ENCODE measurements around the gene TCP10L. TPM values are rescaled to one million over a fixed set of nuclear protein-coding genes. Genes with fewer than 3 reads are reported as not detected.
"Not testable (repeated sequence)": the region's sequence is repeated elsewhere in the genome, so short reads cannot be mapped to it uniquely, and the experiment has no call there.

Gene TCP10L
- total RNA-seq, 1 experiment from 2014 or later: 0.07 TPM

DNA sequence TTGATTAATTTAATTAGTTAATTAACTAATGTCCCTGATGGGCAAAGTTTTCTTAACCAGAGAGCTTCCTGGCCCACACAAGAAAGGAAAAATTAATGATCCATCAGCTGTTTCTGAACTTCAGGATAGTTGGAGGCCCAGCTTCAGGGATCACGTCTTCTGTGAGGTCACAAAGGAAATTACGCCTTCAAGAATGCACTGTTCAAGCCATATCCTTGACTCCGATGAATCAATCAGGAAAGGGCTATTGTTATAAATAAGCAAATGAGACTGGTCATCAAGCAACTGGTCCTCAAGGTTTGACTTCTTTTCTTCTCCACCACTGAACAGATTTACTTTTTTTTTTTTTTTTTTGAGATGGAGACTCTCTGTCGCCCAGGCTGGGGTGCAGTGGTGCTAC, 40.6 kb downstream of the TCP10L start:
- Histone ChIP-seq H3K36me3 (ENCODE audit: insufficient read depth, low read length) (no peaks in the 10 kb centered on the region), H3K4me3 (ENCODE audit: low read length) (no peak overlapping the region), H3K4me1 (ENCODE audit: low read length) (no peaks in the 10 kb centered on the region), H3K9me3 (ENCODE audit: low read length) (no peaks in the 10 kb centered on the region), H3K27ac (ENCODE audit: low read length) (no peak overlapping the region), H3K4me2 (ENCODE audit: low read depth, low read length, poor library complexity, severe bottlenecking) (no peak overlapping the region), H3K27me3 (ENCODE audit: low read length) (no peaks in the 10 kb centered on the region), H3K9ac (ENCODE audit: low read length) (no peak overlapping the region), H3K79me2 (ENCODE audit: low read length) (no peaks in the 10 kb centered on the region), H2AFZ (ENCODE audit: low read length) (no peak overlapping the region), H4K20me1 (ENCODE audit: insufficient read depth, low read depth, low read length) (no peaks in the 10 kb centered on the region), H3K9me2 (replicated peaks; ENCODE audit: insufficient read depth, low read length) (no peaks in the 10 kb centered on the region)
- no peak for DNase-seq

DNA sequence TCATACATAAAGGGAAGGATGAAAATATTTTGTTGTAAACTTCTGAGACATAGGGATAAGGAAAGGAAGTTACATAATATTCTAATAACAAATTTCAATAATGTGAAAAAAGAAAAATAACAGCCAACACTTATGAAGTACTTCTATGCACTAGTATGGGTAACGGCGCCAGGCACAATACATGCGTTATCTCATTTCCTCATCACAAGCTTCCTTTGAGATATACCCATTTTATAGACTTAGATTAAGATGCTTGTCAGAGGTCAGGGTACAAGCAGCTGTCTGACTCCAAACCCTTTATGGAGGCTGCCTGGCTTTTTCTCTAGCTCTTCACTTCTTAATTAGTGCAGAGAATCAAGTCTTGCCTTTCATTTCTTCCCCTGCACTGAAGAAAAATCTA, 41.3 kb downstream of the TCP10L start:
- Histone ChIP-seq H2AFZ (ENCODE audit: low read length) (no peak overlapping the region), H3K4me2 (ENCODE audit: low read depth, low read length, poor library complexity, severe bottlenecking) (no peak overlapping the region), H3K9me2 (replicated peaks; ENCODE audit: insufficient read depth, low read length) (no peaks in the 10 kb centered on the region), H3K79me2 (ENCODE audit: low read length) (no peaks in the 10 kb centered on the region), H3K4me3 (ENCODE audit: low read length) (no peak overlapping the region), H3K4me1 (ENCODE audit: low read length) (no peaks in the 10 kb centered on the region), H4K20me1 (ENCODE audit: insufficient read depth, low read depth, low read length) (no peaks in the 10 kb centered on the region), H3K27me3 (ENCODE audit: low read length) (no peaks in the 10 kb centered on the region), H3K9me3 (ENCODE audit: low read length) (no peaks in the 10 kb centered on the region), H3K27ac (ENCODE audit: low read length) (no peak overlapping the region), H3K9ac (ENCODE audit: low read length) (no peak overlapping the region), H3K36me3 (ENCODE audit: insufficient read depth, low read length) (no peaks in the 10 kb centered on the region)
- no peak for DNase-seq

- H3K9me2 ChIP-seq (replicated peaks; ENCODE audit: insufficient read depth, low read length); H3K9me3 ChIP-seq (ENCODE audit: low read length); H3K4me1 ChIP-seq (ENCODE audit: low read length); H4K20me1 ChIP-seq (ENCODE audit: insufficient read depth, low read depth, low read length); H3K27me3 ChIP-seq (ENCODE audit: low read length); DNase-seq; H3K79me2 ChIP-seq (ENCODE audit: low read length); H3K4me3 ChIP-seq (ENCODE audit: low read length); H3K4me2 ChIP-seq (ENCODE audit: low read depth, low read length, poor library complexity, severe bottlenecking); H3K27ac ChIP-seq (ENCODE audit: low read length); H3K36me3 ChIP-seq (ENCODE audit: insufficient read depth, low read length); H3K9ac ChIP-seq (ENCODE audit: low read length); H2AFZ ChIP-seq (ENCODE audit: low read length): not testable (repeated sequence)
Measured at GRCh38 chr21:32543056-32543455, 42.3 kb downstream of the TCP10L start.

DNA sequence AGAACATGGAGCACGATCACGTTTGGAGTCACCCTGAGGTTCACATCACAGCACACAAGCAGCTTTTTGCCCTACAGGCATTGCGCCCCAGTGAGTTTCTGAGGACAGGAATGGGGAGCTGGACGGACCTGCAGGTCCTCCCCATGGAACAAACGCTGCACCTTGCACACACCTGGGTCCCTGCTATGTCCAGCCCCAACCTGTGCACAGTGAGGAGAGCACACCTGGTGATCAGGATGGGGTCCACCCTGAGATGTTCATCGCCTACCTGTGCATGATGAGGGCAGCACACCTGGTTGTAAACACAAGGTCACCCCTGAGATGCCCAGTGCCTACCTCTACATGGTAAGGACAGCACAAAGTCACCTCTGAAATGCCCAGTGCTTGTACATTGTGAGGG, 45.9 kb downstream of the TCP10L start:
- Histone ChIP-seq H2AFZ (ENCODE audit: low read length) (no peak overlapping the region), H3K4me1 (ENCODE audit: low read length) (no peaks in the 10 kb centered on the region), H3K9me2 (replicated peaks; ENCODE audit: insufficient read depth, low read length) (no peaks in the 10 kb centered on the region), H3K9me3 (ENCODE audit: low read length) (no peaks in the 10 kb centered on the region), H3K4me3 (ENCODE audit: low read length) (no peak overlapping the region), H3K27me3 (ENCODE audit: low read length) (no peaks in the 10 kb centered on the region), H3K9ac (ENCODE audit: low read length) (no peak overlapping the region), H3K79me2 (ENCODE audit: low read length) (no peaks in the 10 kb centered on the region), H3K27ac (ENCODE audit: low read length) (no peak overlapping the region), H4K20me1 (ENCODE audit: insufficient read depth, low read depth, low read length) (no peaks in the 10 kb centered on the region), H3K4me2 (ENCODE audit: low read depth, low read length, poor library complexity, severe bottlenecking) (no peak overlapping the region), H3K36me3 (ENCODE audit: insufficient read depth, low read length) (no peaks in the 10 kb centered on the region)
- DNase-seq: no peak

- DNase-seq: no peak
- Histone ChIP-seq H3K4me2 (ENCODE audit: low read depth, low read length, poor library complexity, severe bottlenecking) (no peak overlapping the region), H4K20me1 (ENCODE audit: insufficient read depth, low read depth, low read length) (no peaks in the 10 kb centered on the region), H3K36me3 (ENCODE audit: insufficient read depth, low read length) (no peaks in the 10 kb centered on the region), H3K79me2 (ENCODE audit: low read length) (no peaks in the 10 kb centered on the region), H3K9me2 (replicated peaks; ENCODE audit: insufficient read depth, low read length) (no peaks in the 10 kb centered on the region), H3K9me3 (ENCODE audit: low read length) (no peaks in the 10 kb centered on the region), H3K4me3 (ENCODE audit: low read length) (no peak overlapping the region), H2AFZ (ENCODE audit: low read length) (no peak overlapping the region), H3K4me1 (ENCODE audit: low read length) (no peaks in the 10 kb centered on the region), H3K27ac (ENCODE audit: low read length) (no peak overlapping the region), H3K27me3 (ENCODE audit: low read length) (no peaks in the 10 kb centered on the region), H3K9ac (ENCODE audit: low read length) (no peak overlapping the region)
Measured at GRCh38 chr21:32538147-32538792, 47.1 kb downstream of the TCP10L start.

GRCh38 chr21:32537569-32537881, 47.8 kb downstream of the TCP10L start:
- Histone ChIP-seq H3K4me1 (ENCODE audit: low read length) (no peaks in the 10 kb centered on the region), H3K27me3 (ENCODE audit: low read length) (no peaks in the 10 kb centered on the region), H3K36me3 (ENCODE audit: insufficient read depth, low read length) (no peaks in the 10 kb centered on the region), H3K9me3 (ENCODE audit: low read length) (no peaks in the 10 kb centered on the region), H3K79me2 (ENCODE audit: low read length) (no peaks in the 10 kb centered on the region), H3K4me3 (ENCODE audit: low read length) (no peak overlapping the region), H4K20me1 (ENCODE audit: insufficient read depth, low read depth, low read length) (no peaks in the 10 kb centered on the region), H3K4me2 (ENCODE audit: low read depth, low read length, poor library complexity, severe bottlenecking) (no peak overlapping the region), H3K9ac (ENCODE audit: low read length) (no peak overlapping the region), H3K27ac (ENCODE audit: low read length) (no peak overlapping the region), H2AFZ (ENCODE audit: low read length) (no peak overlapping the region), H3K9me2 (replicated peaks; ENCODE audit: insufficient read depth, low read length) (no peaks in the 10 kb centered on the region)
- DNase-seq: no peak

GRCh38 chr21:32535612-32536011, 49.7 kb downstream of the TCP10L start:
- Histone ChIP-seq H3K27me3 (ENCODE audit: low read length) (no peaks in the 10 kb centered on the region), H3K9me3 (ENCODE audit: low read length) (no peaks in the 10 kb centered on the region), H3K9ac (ENCODE audit: low read length) (no peak overlapping the region), H3K79me2 (ENCODE audit: low read length) (no peaks in the 10 kb centered on the region), H2AFZ (ENCODE audit: low read length) (no peak overlapping the region), H3K9me2 (replicated peaks; ENCODE audit: insufficient read depth, low read length) (no peaks in the 10 kb centered on the region), H3K27ac (ENCODE audit: low read length) (no peak overlapping the region), H3K4me2 (ENCODE audit: low read depth, low read length, poor library complexity, severe bottlenecking) (no peak overlapping the region), H3K36me3 (ENCODE audit: insufficient read depth, low read length) (no peaks in the 10 kb centered on the region), H3K4me3 (ENCODE audit: low read length) (no peak overlapping the region), H3K4me1 (ENCODE audit: low read length) (no peaks in the 10 kb centered on the region), H4K20me1 (ENCODE audit: insufficient read depth, low read depth, low read length) (no peaks in the 10 kb centered on the region)
- no peak for DNase-seq

DNA sequence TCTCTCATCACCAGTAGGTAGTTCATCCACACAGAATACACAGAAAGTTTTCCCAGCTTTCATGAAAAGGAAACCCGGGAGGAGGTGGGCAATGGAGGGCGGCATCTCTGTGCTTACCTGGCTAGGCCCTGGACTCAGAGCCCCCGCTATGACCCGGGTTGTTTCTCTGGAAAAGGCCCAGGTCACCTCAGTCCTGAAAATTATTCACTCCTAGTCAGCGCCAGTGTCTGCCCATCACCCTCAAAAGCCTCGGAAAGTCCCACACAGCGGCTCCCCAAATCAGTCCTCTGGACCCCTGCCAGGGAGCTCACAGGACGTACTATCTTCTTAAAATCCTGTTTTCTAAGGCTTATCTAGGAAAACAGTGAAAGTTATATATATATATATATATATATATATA, 51.2 kb downstream of the TCP10L start:
- Histone ChIP-seq H4K20me1 (ENCODE audit: insufficient read depth, low read depth, low read length) (no peaks in the 10 kb centered on the region), H3K4me1 (ENCODE audit: low read length) (no peaks in the 10 kb centered on the region), H3K79me2 (ENCODE audit: low read length) (no peaks in the 10 kb centered on the region), H3K4me3 (ENCODE audit: low read length) (no peak overlapping the region), H3K27me3 (ENCODE audit: low read length) (no peaks in the 10 kb centered on the region), H3K9me2 (replicated peaks; ENCODE audit: insufficient read depth, low read length) (no peaks in the 10 kb centered on the region), H3K4me2 (ENCODE audit: low read depth, low read length, poor library complexity, severe bottlenecking) (no peak overlapping the region), H3K36me3 (ENCODE audit: insufficient read depth, low read length) (no peaks in the 10 kb centered on the region), H2AFZ (ENCODE audit: low read length) (no peak overlapping the region), H3K9ac (ENCODE audit: low read length) (no peak overlapping the region), H3K9me3 (ENCODE audit: low read length) (no peaks in the 10 kb centered on the region), H3K27ac (ENCODE audit: low read length) (no peak overlapping the region)
- DNase-seq: no peak

DNA sequence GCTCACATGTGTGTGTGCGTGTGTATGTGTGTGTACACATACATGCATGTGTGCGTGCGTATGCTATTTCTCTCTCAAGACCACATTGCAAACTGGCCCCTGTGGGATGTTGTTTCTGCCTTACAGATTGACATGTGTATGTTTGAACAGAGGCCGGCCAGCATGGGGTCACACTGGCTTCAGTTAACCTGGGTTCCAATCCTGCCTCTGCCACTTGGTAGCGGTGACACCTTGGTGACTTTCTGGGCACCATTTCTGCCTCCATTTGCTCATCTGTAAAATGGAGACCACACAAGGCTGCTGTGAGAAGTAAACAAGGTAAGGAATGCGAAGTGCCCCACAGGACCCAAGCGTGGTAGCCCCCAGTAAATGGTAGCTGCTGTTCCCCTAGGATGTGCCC, 51.7 kb downstream of the TCP10L start:
- H2AFZ ChIP-seq (ENCODE audit: low read length): no peak overlapping the region
- no peaks in the 10 kb centered on the region for H4K20me1 ChIP-seq (ENCODE audit: insufficient read depth, low read depth, low read length)
- H3K4me3 ChIP-seq (ENCODE audit: low read length): no peak overlapping the region
- H3K4me1 ChIP-seq (ENCODE audit: low read length): no peaks in the 10 kb centered on the region
- no peak overlapping the region for H3K9ac ChIP-seq (ENCODE audit: low read length)
- no peak overlapping the region for H3K27ac ChIP-seq (ENCODE audit: low read length)
- H3K9me3 ChIP-seq (ENCODE audit: low read length): no peaks in the 10 kb centered on the region
- no peaks in the 10 kb centered on the region for H3K79me2 ChIP-seq (ENCODE audit: low read length)
- no peaks in the 10 kb centered on the region for H3K36me3 ChIP-seq (ENCODE audit: insufficient read depth, low read length)
- no peak for DNase-seq
- no peaks in the 10 kb centered on the region for H3K9me2 ChIP-seq (replicated peaks; ENCODE audit: insufficient read depth, low read length)
- no peaks in the 10 kb centered on the region for H3K27me3 ChIP-seq (ENCODE audit: low read length)
- H3K4me2 ChIP-seq (ENCODE audit: low read depth, low read length, poor library complexity, severe bottlenecking): no peak overlapping the region

All from Karpas-422 (cell line).